Natural killer cell (primary cell): ENCODE results near the gene MYO5B. TPM values are rescaled to one million over a fixed set of nuclear protein-coding genes. Genes with fewer than 3 reads are reported as not detected.

Source experiments
- ATAC-seq, 3 donors: fragments of 150-1000 bp in 2 of 3; fragments of 200-7000 bp in 1 of 3; cut with Tn5 transposase; 1 replicate in 1 of 3; 2 replicates in 2 of 3; pipeline ENCODE4 v1.10.0; 2021; ENCODE audit warnings: mild to moderate bottlenecking in 2 of 3, moderate library complexity in 2 of 3
- DNase-seq, 2 donors: peaks; one replicate each; pipeline versions ENCODE4 v3.0.0 to v3.0.0-alpha.2; 2013 to 2021; ENCODE audit warnings: mixed read lengths in 1 of 2
- H3K27ac ChIP-seq: one replicate; pipeline ENCODE4 v1.5.1; 2013; ENCODE audit warnings: mild to moderate bottlenecking, low read length
- H3K27me3 ChIP-seq: one replicate; pipeline ENCODE4 v1.6.1; 2013; ENCODE audit warnings: low read length; ENCODE audit not compliant: control insufficient read depth, insufficient read depth
- H3K36me3 ChIP-seq: one replicate; pipeline ENCODE4 v1.6.1; 2013; ENCODE audit warnings: low read length; ENCODE audit not compliant: control insufficient read depth, insufficient read depth
- H3K4me1 ChIP-seq: one replicate; pipeline ENCODE4 v1.6.1; 2013; ENCODE audit warnings: low read length; ENCODE audit not compliant: control insufficient read depth, insufficient read depth
- H3K4me3 ChIP-seq: one replicate; pipeline ENCODE4 v1.5.1; 2013; ENCODE audit warnings: low read length
- H3K9me3 ChIP-seq: one replicate; pipeline ENCODE4 v1.6.1; 2013; ENCODE audit warnings: low read length; ENCODE audit not compliant: control insufficient read depth, insufficient read depth
- H3K27ac Mint-ChIP-seq, 2 donors: one replicate each; pipeline ENCODE4 v1.8.0; 2022; ENCODE audit warnings: mild to moderate bottlenecking in 2 of 2, mixed read lengths in 2 of 2, moderate library complexity in 1 of 2
- H3K27me3 Mint-ChIP-seq, 2 donors: one replicate each; pipeline ENCODE4 v1.8.0; 2022; ENCODE audit warnings: low read depth in 2 of 2, mixed read lengths in 2 of 2
- H3K36me3 Mint-ChIP-seq: one replicate; pipeline ENCODE4 v1.8.0; 2022; ENCODE audit warnings: mixed read lengths
- H3K4me1 Mint-ChIP-seq, 2 donors: one replicate each; pipeline ENCODE4 v1.8.0; 2022; ENCODE audit warnings: mixed read lengths in 2 of 2
- H3K4me3 Mint-ChIP-seq: one replicate; pipeline ENCODE4 v1.8.0; 2022; ENCODE audit warnings: mild to moderate bottlenecking, moderate library complexity, mixed read lengths
- H3K9me3 Mint-ChIP-seq, 2 donors: one replicate each; pipeline ENCODE4 v1.8.0; 2022; ENCODE audit warnings: mixed read lengths in 2 of 2
- CTCF ChIP-seq: fragments of 200-600 bp; IDR thresholded peaks from one replicate; pipeline ENCODE4 v1.8.0; 2022; ENCODE audit warnings: antibody characterized with exemption
- WGBS: methylation state at CpG from one replicate; pipeline ENCODE4 v1.1.7; 2013; ENCODE audit warnings: missing lambda C conversion rate; ENCODE audit not compliant: insufficient coverage; 5-methylcytosine and 5-hydroxymethylcytosine counted together
- intact Hi-C: fragments of 100-400 bp; cut with micrococcal nuclease; formaldehyde crosslinking; loops from one replicate; pipeline ENCODE4 v1.14.2; 2022
- total RNA-seq, 4 donors: library from RNA; stranded (reverse); fragments of 120-200 nt in 1 of 4; gene quantifications; one replicate each; pipeline versions ENCODE4 v1.2.3 to v1.2.4, GENCODE V29; 2013 to 2022

MYO5B gene
- total RNA-seq, 3 donors from 2014 or later (not counting 1 experiment from before 2014, with no cell fraction given) = 0.33 TPM; not detected in 2

- Mint-ChIP-seq H3K27ac (no peak overlapping the region), H3K4me3 (no peak overlapping the region), H3K36me3 (no peaks in the 10 kb centered on the region), H3K27me3 (peaks cover 6 to 10% of the 10 kb centered on the region in 2 donors), H3K4me1 (peaks cover 35 to 43% of the 10 kb centered on the region in 2 donors), H3K9me3 (no peaks in the 10 kb centered on the region)
- no peaks in the 10 kb centered on the region for H3K27me3 ChIP-seq
- H3K9me3 ChIP-seq = no peaks in the 10 kb centered on the region
- intact Hi-C loops = no loop called here
- DNase-seq (no peak), ATAC-seq (no peak)
- TF ChIP-seq CTCF = no peak
- H3K36me3 ChIP-seq = no peaks in the 10 kb centered on the region
- H3K4me3 ChIP-seq = no peak overlapping the region
- H3K27ac ChIP-seq = no peak overlapping the region
- H3K4me1 ChIP-seq = peaks cover 9% of the 10 kb centered on the region
- WGBS = 86% methylated on average over 10 of the region's 10 CpGs
These were observed 348.1 kb downstream of the MYO5B start for GRCh38 chr18:49846718-49847470.

- intact Hi-C loops = no loop called here
- 91% methylated on average over 5 of the region's 5 CpGs for WGBS
- H3K9me3 Mint-ChIP-seq = no peaks in the 10 kb centered on the region
- DNase-seq = no peak
- ATAC-seq = no peak
- Histone ChIP-seq H3K27ac (no peak overlapping the region), H3K4me3 (no peak overlapping the region), H3K36me3 (no peaks in the 10 kb centered on the region), H3K27me3 (no peaks in the 10 kb centered on the region), H3K9me3 (no peaks in the 10 kb centered on the region), H3K4me1 (peaks cover 9% of the 10 kb centered on the region)
- no peak overlapping the region for H3K27ac Mint-ChIP-seq
- peaks cover 41 to 49% of the 10 kb centered on the region in 2 donors for H3K4me1 Mint-ChIP-seq
- no peak for TF ChIP-seq CTCF
- peaks cover 6 to 10% of the 10 kb centered on the region in 2 donors for H3K27me3 Mint-ChIP-seq
- no peaks in the 10 kb centered on the region for H3K36me3 Mint-ChIP-seq
- H3K4me3 Mint-ChIP-seq = no peak overlapping the region
These were observed 348.6 kb downstream of the MYO5B start for GRCh38 chr18:49846361-49846662.

GRCh38 chr18:49845629-49846360 is 349.2 kb downstream of the MYO5B start:
- Histone ChIP-seq H3K36me3 (no peaks in the 10 kb centered on the region), H3K27me3 (no peaks in the 10 kb centered on the region), H3K4me3 (no peak overlapping the region), H3K9me3 (no peaks in the 10 kb centered on the region), H3K4me1 (peaks cover 9% of the 10 kb centered on the region), H3K27ac (no peak overlapping the region)
- intact Hi-C loops = no loop called here
- H3K4me1 Mint-ChIP-seq = peaks cover 37 to 49% of the 10 kb centered on the region in 2 donors
- DNase-seq = no peak
- no peaks in the 10 kb centered on the region for H3K9me3 Mint-ChIP-seq
- WGBS = 96% methylated on average over 6 of the region's 6 CpGs
- no peak for TF ChIP-seq CTCF
- no peak overlapping the region for H3K4me3 Mint-ChIP-seq
- peaks cover 4 to 9% of the 10 kb centered on the region in 2 donors for H3K27me3 Mint-ChIP-seq
- H3K36me3 Mint-ChIP-seq = no peaks in the 10 kb centered on the region
- ATAC-seq = no peak
- no peak overlapping the region for H3K27ac Mint-ChIP-seq
